ENCODE results near the gene DDC.

GRCh38 chr7:50449881-50450589 lies 115.2 kb downstream of the DDC start, which contains the start of gene FIGNL1:
- TF ChIP-seq CTCF (IDR thresholded peaks at IDR 0.05; ENCODE audit: insufficient read depth, low read length, poor library complexity, severe bottlenecking) (no peak), EZH2phosphoT487 (conservative IDR thresholded peaks at IDR 0.05; ENCODE audit: low read length) (no peak)
